ENCODE data around the gene CTBP2.

CTBP2 gene

DNA sequence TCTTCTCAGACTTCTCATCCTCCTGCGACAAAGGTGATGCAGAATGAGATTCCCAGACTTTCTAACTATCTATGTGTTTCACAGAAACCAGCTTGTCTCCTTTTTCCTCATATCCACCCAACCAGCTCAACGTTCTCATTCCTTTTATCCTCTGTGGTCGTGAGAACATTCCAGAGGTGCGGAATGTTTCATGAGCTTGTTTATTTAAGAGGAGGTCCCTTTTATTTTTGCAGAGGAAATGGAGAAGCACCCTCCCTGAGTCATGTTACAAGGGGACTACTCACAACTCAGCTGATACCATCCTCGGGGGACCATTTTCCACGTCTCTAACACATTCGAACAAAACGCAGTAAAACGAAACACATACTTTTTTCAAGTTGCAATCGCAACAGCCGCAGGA lies 125.2 kb downstream of the CTBP2 start:
- no peak for DNase-seq
- intact Hi-C loops (cut with DNase I) = no loop called here

GRCh38 chr10:125034675-125035074 lies 125.7 kb downstream of the CTBP2 start:
- intact Hi-C loops (cut with DNase I) = no loop called here
- DNase-seq = no peak

GRCh38 chr10:125033146-125033924 lies 127.0 kb downstream of the CTBP2 start:
- DNase-seq = peak in 2 of 10 donors; percentile 36 to 75

GRCh38 chr10:125032474-125033020 lies 127.8 kb downstream of the CTBP2 start:
- intact Hi-C loops (cut with DNase I) = no loop called here
- peak in 2 of 10 donors; percentile 27 to 36 for DNase-seq

More at GRCh38 chr10:125033146-125033924, 127.0 kb downstream of the CTBP2 start:
- intact Hi-C loops (cut with DNase I) = no loop called here

- intact Hi-C loops (cut with DNase I) = no loop called here
- DNase-seq = peak in 2 of 10 donors; percentile 62 to 68
Observed at GRCh38 chr10:125030567-125031197, 129.7 kb downstream of the CTBP2 start.

DNA sequence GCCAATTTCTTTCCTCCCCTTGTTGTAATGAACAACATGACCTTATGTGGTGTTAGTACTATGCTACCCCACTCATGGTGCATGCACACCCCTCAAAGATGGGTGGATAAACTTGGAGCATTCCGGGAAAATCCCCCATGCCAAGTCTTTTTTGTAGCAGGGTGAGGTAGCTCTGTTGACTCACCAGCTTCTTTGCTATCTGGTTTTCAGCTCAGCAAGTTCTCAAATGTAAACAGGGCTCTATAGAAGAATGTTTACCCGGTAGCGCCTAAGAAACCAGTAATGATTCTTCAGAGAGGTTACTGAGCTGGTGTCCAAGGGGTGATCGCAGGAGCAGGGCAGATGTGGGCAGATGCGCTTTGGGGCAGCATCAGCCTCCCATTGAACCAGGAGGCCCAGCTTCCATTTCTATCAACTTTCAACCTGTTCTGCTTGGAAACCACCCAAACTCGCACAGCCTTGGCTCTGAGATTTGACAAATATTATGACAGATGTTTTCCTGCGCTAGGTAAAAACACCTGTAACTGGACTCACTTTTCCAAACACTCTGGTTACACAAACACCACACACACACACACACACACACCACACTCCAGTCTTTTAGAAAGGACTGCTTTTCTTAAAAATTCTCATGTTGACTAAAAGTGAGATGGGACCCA lies 130.7 kb downstream of the CTBP2 start:
- intact Hi-C loops (cut with DNase I) = no loop called here
- DNase-seq = peak in 2 of 10 donors; percentile 4 to 29

GRCh38 chr10:125027871-125028869 lies 132.2 kb downstream of the CTBP2 start:
- intact Hi-C loops (cut with DNase I) = no loop called here
- peak in 3 of 10 donors; percentile 64 to 79 (median 69) for DNase-seq

- DNase-seq = peak in 3 of 10 donors; percentile 47 to 71 (median 70)
Observed at GRCh38 chr10:125026974-125027735, 133.2 kb downstream of the CTBP2 start.

GRCh38 chr10:125026036-125026931 lies 134.1 kb downstream of the CTBP2 start:
- intact Hi-C loops (cut with DNase I) = no loop called here
- peak in 3 of 10 donors; percentile 66 to 75 (median 67) for DNase-seq

More at GRCh38 chr10:125026974-125027735, 133.2 kb downstream of the CTBP2 start:
- intact Hi-C loops (cut with DNase I) = no loop called here

DNA sequence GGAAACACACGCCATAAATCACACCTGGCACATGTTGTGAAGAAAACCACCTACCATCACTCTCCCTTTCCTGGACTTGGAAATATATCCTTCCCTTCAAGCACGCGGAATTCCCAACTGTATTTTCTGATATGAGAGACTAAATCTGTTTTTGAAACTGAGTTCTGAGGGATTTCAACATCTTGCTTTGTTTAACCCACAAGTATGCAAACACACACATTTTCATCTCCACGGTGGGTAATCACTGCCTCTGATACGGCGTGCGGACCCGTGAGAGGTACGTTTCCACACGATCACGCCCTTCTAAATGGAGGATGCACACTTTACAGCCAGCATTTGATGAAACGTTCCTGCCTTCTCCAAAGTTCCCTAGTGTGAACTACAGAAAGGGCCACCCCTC lies 135.0 kb downstream of the CTBP2 start:
- intact Hi-C loops (cut with DNase I) = no loop called here
- DNase-seq = peak in 2 of 10 donors; percentile 4 to 26

DNA sequence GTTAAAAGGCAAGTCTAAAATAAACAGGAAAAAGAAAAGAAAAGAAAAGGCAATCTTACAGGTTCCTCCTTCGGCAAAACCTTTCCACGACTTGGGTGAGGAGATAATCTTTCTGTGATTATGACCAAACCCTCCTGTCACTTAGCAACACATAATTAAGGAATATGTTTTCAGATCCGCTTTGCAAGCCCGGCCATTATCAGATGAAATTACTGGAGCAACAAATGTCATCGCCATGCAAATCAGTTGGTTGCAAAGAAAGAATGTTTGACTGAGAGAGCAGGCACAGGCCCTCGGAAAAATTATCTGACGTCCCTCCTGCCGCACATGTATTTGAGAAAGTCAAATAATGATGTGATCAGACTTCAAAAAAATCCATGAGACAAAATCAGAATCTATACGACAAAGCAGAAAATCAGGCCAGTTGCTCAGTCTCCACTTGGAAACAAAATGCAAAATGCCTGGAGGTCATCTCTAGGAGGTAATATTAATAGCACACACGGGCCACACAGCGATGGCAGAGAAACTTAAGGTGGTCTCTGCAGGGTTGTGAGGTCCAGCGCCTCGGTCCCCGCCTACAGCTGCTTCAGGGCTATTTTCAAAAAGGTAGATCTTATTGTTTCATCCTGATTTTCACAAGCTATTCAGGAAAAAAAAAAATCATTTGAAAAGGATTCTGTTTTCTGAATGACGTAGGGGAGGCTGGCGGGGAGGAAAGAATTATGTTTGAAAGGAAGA lies 135.7 kb downstream of the CTBP2 start:
- intact Hi-C loops (cut with DNase I) = no loop called here
- DNase-seq = peak in 3 of 10 donors; percentile 16 to 59 (median 33)

- intact Hi-C loops (cut with DNase I) = no loop called here
- DNase-seq = peak in 7 of 10 donors; percentile 48 to 93 (median 73)
Observed at GRCh38 chr10:125023862-125024496, 136.4 kb downstream of the CTBP2 start.

DNA sequence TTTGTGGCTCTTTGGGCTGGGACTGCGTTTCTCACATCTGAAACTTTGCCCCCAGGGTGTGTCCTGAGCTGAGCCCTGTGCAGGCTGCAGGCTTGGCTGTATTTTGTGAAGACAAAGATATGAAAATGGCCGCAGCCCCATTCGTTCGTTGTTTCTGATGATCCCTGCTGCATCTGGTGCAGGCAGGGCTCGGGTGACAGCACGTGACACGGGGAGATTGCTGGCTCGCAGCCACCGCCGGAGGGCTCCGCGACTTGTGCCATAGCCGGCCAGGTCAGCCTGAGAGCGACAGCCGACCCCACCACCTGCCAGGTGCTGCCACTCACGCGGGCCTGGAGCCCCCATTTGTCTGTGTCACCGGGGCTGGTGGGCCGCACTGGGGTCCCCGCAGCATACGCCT lies 137.1 kb downstream of the CTBP2 start:
- intact Hi-C loops (cut with DNase I) = no loop called here
- DNase-seq = peak in 3 of 10 donors; percentile 75 to 92 (median 82)

DNA sequence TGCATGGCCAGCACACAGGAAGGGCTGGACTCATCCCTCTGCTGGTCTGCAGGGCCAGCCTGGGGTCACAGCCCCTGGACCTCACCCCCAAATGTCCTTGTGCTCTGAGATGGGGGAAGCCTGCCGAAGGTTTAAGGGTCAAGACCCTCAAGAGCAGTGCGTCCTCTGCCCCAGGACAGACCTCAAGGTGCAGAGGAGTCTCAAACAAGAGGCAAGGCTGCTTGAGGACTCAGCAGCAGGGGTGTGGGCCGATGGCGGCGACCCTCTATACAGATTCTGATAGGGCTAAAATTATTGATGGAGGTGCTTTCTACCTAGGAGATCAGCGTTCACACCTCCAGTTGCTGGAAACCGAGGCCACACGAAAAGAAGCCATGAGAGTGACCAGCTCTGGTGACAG lies 137.7 kb downstream of the CTBP2 start:
- intact Hi-C loops (cut with DNase I) = no loop called here
- DNase-seq = peak in 2 of 10 donors; percentile 36 to 45

DNA sequence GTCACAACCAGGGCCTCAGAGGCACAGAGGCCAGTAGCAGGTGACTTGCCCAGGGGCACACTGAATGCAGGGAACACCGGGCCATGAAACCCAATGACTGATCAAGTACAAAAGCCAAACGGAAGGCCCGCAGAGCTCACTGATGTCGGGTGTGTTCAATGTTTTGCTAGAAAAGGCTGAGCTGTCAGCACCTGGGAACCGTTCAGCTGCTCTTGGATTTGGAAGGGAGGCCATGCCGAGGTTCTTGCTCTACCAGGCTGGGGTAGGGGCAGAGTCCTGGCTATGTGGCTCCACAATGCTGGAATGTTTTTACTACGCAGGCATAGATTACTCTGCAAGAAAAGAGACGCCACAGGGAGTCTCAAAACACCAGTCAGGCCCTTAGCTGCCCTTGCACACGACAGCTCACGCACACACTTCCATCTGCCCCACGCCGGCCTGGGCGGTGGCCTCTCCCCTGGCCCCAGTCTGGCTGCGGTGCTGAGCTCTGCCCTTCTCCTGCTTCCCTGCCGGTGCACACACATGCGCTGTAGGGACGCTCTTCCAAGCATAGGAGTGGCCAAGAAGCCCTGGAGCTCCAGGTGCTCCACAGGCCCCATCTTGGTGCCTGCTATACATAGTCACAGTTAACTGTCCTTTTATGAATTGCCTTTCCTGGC lies 138.5 kb downstream of the CTBP2 start:
- intact Hi-C loops (cut with DNase I) = no loop called here
- DNase-seq = peak in 2 of 10 donors; percentile 31 to 59

- DNase-seq = peak in 1 of 10 donors; percentile 69
- intact Hi-C loops (cut with DNase I) = no loop called here
Observed at GRCh38 chr10:125020871-125021270, 139.5 kb downstream of the CTBP2 start.
